Ectodermal cell (in vitro differentiated cells): Measurements from ENCODE around the gene ACKR3.

Source experiments
- H3K27ac ChIP-seq: 2 replicates; pipeline ENCODE4 v1.7.0; 2013; ENCODE audit warnings: mild to moderate bottlenecking, low read depth, low read length; ENCODE audit not compliant: insufficient read depth, poor library complexity, severe bottlenecking
- H3K27me3 ChIP-seq: 2 replicates; pipeline ENCODE4 v1.7.0; 2013; ENCODE audit warnings: mild to moderate bottlenecking, low read length; ENCODE audit not compliant: insufficient read depth, control insufficient read depth, poor library complexity, severe bottlenecking
- H3K36me3 ChIP-seq: one replicate; pipeline ENCODE4 v1.7.0; 2013; ENCODE audit warnings: low read length; ENCODE audit not compliant: control insufficient read depth, insufficient read depth
- H3K4me1 ChIP-seq: one replicate; pipeline ENCODE4 v1.7.0; 2013; ENCODE audit warnings: low read length; ENCODE audit not compliant: control insufficient read depth, insufficient read depth
- H3K4me3 ChIP-seq: 2 replicates; pipeline ENCODE4 v1.7.0; 2013; ENCODE audit warnings: low read depth, low read length, control low read depth; ENCODE audit not compliant: insufficient read depth
- H3K9me3 ChIP-seq: 2 replicates; pipeline ENCODE4 v1.7.0; 2013; ENCODE audit warnings: mild to moderate bottlenecking, low read length, moderate library complexity; ENCODE audit not compliant: control insufficient read depth
- WGBS, 2 experiments: methylation state at CpG; one replicate each; pipeline ENCODE4 v1.1.7; 2013; ENCODE audit warnings: missing lambda C conversion rate in 2 of 2; 5-methylcytosine and 5-hydroxymethylcytosine counted together

ACKR3 gene

DNA sequence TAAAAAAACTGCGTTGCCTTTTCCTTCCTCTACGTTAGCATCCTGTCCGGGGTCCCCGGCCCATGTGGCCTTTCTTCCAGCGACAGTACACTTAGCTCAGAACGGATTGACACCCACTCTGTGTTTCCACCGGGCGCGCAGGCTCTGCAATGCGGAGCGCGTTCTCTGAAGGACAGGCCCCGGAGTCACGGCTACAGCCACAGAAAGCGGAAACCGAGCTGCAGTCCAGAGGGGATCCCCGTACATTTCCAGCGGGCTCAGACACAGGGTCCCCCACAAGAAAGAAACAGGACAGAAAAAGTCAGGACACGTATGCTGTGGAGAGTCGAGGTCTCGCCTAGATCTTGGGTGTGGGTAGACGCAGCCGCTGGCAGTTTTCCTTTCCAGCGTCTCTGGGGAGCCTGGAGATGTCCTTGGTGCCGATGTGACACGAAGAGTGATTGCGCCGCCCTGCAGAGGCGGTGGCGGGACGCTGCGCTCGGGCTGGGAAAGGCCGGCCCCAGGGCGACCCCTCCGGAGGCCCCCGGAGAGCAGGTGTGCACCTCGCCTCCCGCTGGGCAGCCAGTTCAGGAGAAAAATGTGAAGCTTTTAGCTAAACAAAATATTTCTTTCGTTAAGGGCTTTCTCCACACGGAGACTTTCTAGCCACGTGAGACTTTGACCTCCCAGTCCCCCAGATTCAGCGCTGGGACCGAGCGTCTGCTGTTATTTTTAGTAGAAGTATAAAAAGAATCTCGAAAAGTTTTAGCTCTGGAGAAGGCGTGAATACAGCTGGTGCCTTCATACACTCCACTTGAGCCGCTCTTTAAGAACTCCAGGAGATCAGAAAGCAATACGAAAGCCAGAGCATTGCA is 1.3 kb upstream of the ACKR3 start:
- H3K27me3 ChIP-seq: peaks cover 41% of the 10 kb centered on the region
- WGBS, 2 experiments: 4 to 6% methylated on average over 49 of the region's 49 CpGs
- no peaks in the 10 kb centered on the region for H3K9me3 ChIP-seq
- peak overlapping the region; percentile 18 for H3K4me3 ChIP-seq
- H3K4me1 ChIP-seq: peaks cover 40% of the 10 kb centered on the region
- H3K27ac ChIP-seq: no peak overlapping the region
- H3K36me3 ChIP-seq: no peaks in the 10 kb centered on the region

DNA sequence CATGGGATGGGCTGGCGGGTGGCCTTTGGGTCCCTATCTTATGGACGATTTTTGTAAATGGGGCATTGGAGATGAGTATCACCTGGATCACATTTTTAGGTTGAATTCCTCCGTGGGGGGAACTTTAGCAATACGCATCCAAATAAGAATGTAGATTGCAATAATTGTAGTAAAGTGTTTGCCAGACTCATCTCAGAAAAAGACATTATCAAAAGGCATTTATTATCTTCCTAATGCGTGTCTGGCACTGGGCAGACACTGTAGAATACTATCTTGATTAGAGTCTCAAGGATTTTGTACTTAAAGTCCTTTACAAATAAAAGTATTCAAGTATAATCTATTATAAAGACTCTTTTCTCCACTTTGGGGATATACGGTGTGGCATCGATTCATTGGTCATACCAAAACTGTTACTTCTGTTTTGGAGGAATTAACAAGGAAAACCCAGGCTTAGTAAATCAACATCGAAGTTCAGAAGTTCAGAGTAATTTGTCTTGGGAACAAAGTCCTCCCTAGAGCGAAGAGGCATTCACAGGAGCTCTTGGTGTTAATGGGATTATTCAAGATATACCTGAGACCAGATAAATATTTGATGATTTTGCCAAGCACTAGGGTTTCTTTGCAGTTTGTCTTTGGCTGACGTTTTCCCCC is 578 bp upstream of the ACKR3 start:
- Histone ChIP-seq H3K4me3 (no peak overlapping the region), H3K4me1 (peaks cover 44% of the 10 kb centered on the region), H3K27ac (no peak overlapping the region), H3K36me3 (no peaks in the 10 kb centered on the region), H3K9me3 (no peaks in the 10 kb centered on the region), H3K27me3 (peaks cover 41% of the 10 kb centered on the region)
- 46 to 47% methylated on average over 9 to 10 of the region's 10 CpGs for WGBS, 2 experiments

DNA sequence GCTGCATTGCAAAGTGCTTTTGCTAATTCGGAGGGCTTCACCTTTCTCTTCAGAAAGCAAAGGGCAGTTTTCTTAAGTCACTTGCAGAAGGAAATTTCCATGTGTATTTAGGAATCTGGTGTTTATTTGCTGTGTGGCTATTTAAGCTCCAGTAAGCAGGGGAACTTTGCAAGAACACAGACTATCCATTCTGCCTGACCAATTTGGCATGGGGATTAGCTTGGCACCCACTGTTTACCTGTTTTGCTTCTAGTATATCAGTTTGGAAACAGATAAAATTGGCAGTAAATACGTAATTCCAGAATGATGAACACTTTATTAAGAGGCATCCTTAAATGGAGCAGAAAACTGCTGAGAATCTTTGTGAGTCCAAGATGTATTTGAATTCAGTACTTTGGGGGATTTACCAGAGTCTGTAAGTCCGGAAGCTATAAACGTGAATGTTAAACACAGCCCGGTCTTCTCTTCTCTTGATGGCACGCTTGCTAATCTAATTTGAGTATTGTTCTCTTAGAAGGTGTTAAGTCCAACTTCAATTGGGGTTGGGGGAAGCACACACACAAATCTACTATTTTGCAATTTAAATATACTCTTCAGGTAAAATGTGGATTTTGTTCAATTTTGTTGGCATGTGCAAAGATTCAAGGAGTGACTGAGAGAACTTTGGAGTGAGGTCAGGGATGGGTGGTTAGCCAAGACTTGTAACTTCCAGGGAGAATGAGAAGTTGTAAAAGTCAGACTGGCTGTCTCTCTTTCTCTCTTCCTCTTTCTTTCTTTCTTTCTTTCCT is 650 bp downstream of the ACKR3 start:
- H3K4me3 ChIP-seq: peak overlapping the region; percentile 31
- peaks cover 56% of the 10 kb centered on the region for H3K4me1 ChIP-seq
- H3K9me3 ChIP-seq: no peaks in the 10 kb centered on the region
- H3K36me3 ChIP-seq: no peaks in the 10 kb centered on the region
- 21 to 38% methylated on average over 6 of the region's 6 CpGs for WGBS, 2 experiments
- H3K27me3 ChIP-seq: peaks cover 38% of the 10 kb centered on the region
- H3K27ac ChIP-seq: peak overlapping the region; percentile 30

DNA sequence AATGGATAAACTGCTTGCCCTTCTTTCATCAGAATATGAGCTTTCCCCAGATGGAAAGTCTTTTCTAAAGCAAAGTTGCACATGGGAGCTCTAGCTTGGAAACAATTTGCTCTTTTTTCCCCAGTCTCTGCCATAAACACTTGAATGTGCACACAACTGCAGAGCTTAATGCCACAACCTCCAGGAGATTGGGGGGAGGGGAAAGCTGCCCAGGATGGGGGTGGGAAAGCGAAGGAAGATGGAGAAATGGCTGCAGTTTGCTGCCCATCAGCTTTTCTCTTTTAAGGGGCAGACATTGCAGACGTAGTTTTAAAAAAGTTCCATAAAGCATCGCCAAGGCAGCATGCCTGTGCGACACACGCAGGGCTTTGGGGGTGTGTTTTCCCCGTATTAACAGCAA is 1.5 kb downstream of the ACKR3 start:
- H3K27ac ChIP-seq: peak overlapping the region; percentile 30
- no peaks in the 10 kb centered on the region for H3K9me3 ChIP-seq
- 39 to 42% methylated on average over 6 of the region's 6 CpGs for WGBS, 2 experiments
- H3K4me3 ChIP-seq: peak overlapping the region; percentile 31
- no peaks in the 10 kb centered on the region for H3K36me3 ChIP-seq
- H3K4me1 ChIP-seq: peaks cover 61% of the 10 kb centered on the region
- H3K27me3 ChIP-seq: peaks cover 29% of the 10 kb centered on the region

DNA sequence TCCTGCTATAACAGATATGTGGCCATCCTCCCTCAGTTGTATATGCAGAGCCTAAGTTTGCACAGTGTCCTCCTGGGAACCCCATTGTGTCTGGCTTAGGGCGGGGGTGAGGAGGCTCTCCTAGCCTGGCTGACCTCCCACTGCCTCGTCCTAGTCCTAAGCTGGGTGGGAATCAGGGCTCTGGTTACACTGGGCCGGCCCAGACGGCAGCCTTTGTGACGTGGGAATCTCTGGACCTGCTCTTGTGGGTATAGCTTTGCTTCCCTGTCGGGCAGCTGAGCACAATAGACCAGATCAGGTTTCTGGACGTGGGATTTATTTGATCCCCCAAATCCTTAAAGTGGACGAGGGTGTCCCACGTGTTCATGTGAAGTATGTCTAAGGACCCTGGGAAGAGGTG is 2.9 kb downstream of the ACKR3 start:
- Histone ChIP-seq H3K4me1 (peaks cover 70% of the 10 kb centered on the region), H3K4me3 (no peak overlapping the region), H3K9me3 (no peaks in the 10 kb centered on the region), H3K36me3 (no peaks in the 10 kb centered on the region), H3K27ac (no peak overlapping the region), H3K27me3 (peaks cover 16% of the 10 kb centered on the region)
- WGBS, 2 experiments: 24 to 27% methylated on average over 9 of the region's 9 CpGs

DNA sequence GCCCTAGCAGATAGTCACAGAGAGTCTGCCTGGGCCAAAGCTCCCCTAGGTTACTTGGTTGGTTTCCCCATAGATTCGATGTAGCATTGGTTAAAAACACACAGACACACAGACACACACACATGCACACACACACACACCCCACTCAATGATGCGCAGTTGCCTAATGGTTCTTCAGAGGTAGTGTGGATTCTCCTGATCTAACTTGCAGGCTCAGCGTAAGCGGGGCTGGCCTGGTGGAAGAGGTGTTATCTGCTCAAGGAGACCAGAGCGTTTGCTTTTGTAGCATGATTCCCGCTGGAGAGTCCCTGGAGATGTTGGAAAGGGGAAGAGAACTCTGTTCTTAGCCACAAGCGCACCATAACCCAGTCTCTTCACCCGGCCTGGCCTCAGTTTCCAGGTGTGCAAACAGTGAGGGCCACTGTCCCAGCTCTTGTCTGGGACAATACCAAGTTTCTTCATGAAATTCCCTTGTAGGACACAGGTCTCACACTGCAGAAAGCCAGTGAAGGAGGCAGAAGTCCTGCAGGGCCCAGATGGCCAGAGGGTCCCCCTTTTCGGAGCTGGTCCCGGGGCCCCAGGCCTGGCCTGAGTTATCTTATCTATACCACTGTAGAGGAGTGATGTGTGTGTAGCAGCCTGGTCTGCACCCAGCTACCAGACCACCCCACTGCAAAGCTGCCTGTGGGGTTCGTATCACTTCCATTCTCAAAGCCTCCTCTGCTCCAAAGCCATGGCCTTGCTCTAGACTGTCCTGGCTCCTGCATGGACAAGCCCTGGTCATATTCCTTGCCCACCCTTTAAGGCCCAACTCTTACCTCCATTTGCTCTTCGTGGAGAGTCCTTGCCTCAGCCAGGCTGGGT is 3.7 kb downstream of the ACKR3 start:
- H3K4me3 ChIP-seq: no peak overlapping the region

DNA sequence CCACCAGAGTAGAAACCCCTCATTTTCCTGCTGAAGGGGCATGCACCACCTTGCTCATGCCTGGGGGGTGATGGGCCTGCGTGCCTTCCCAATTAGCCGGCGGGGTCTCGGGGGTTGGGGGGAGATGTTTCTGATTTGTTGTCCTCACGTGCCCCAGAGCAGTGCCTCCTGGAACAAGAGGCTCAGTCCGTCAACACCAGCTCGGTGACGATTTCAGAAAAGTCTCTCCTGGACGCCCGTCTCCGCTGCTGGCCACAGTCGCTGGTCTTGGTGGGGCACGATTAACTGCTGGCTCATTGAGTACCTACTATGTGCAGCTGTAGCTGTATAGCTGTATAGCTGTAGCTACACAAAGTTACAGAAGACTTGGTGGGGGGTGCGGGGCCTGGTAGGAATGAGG is 4.4 kb downstream of the ACKR3 start:
- WGBS, 2 experiments: 94 to 97% methylated on average over 14 of the region's 14 CpGs
- H3K4me3 ChIP-seq: no peak overlapping the region
- H3K9me3 ChIP-seq: no peaks in the 10 kb centered on the region
- peaks cover under 1% of the 10 kb centered on the region for H3K27me3 ChIP-seq
- peaks cover 64% of the 10 kb centered on the region for H3K4me1 ChIP-seq
- no peak overlapping the region for H3K27ac ChIP-seq
- no peaks in the 10 kb centered on the region for H3K36me3 ChIP-seq

More for the DNA sequence above, 3.7 kb downstream of the ACKR3 start:
- H3K27ac ChIP-seq: no peak overlapping the region
- peaks cover 70% of the 10 kb centered on the region for H3K4me1 ChIP-seq
- 95 to 98% methylated on average over 12 of the region's 12 CpGs for WGBS, 2 experiments
- no peaks in the 10 kb centered on the region for H3K36me3 ChIP-seq
- no peaks in the 10 kb centered on the region for H3K9me3 ChIP-seq
- peaks cover 7% of the 10 kb centered on the region for H3K27me3 ChIP-seq

DNA sequence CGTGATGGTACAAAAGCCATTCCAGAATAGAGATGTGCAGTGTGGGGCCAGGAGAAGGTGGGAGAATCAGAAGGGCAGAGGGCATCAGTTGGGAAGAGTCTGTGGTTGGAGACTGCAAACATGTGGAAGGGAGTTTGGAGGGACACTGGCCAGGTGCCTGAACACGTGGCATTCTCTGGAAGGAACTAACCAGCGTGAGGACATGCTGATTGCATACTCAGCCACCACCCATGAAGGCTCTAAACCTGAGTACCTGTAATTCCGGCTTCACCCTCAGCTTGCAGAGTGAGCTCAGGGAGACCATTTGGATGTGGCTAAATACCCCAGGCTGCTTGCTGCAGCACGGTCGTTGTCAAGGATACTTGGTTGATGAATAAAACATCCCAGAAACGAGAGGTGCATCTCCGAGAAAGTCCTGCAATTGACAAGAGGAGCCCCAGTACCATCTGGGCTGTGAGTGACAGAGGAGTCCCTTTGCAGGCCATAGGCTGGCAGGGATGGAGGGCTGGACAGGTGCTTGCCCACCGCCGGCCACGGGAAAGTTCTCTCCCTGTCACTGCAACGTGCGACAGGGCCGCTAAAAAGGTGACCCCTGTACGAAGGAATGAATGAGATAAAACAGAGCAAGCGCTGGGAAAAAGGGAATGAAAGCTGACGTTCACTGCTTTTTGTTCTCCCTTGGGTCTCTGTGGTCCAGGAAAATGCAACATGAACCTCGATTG is 5.0 kb downstream of the ACKR3 start:
- Histone ChIP-seq H3K4me3 (no peak overlapping the region), H3K27ac (no peak overlapping the region), H3K36me3 (no peaks in the 10 kb centered on the region), H3K9me3 (no peaks in the 10 kb centered on the region), H3K27me3 (no peaks in the 10 kb centered on the region), H3K4me1 (peaks cover 64% of the 10 kb centered on the region)
- 81 to 87% methylated on average over 18 of the region's 18 CpGs for WGBS, 2 experiments

DNA sequence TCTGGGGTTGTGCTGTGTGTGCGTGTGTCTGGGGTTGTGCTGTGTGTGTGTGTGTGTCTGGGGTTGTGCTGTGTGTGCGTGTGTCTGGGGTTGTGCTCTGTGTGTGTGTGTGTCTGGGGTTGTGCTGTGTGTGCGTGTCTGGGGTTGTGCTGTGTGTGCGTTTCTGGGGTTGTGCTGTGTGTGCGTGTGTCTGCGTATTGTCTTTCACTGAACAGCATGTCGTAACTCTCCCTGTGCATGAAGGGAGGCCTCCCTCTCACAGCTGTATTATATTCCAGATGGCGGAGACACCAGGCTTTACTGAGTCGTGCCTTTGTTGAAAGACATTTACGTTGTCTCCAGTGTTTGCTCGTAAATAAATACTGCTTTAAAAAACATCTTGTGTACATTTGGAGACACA is 5.9 kb downstream of the ACKR3 start:
- 91 to 95% methylated on average over 11 of the region's 11 CpGs for WGBS, 2 experiments
- Histone ChIP-seq H3K27ac (no peak overlapping the region), H3K4me3 (no peak overlapping the region), H3K9me3 (no peaks in the 10 kb centered on the region), H3K36me3 (no peaks in the 10 kb centered on the region), H3K27me3 (no peaks in the 10 kb centered on the region), H3K4me1 (peaks cover 58% of the 10 kb centered on the region)
